Neuronal stem cell (in vitro differentiated cells): ENCODE data around the gene CDC14A.
A peak's percentile ranks its signal among the peaks of the same experiment; 100 is the strongest.

ENCODE experiments used
- DNase-seq: peaks from one replicate; pipeline ENCODE4 v3.0.0-alpha.2; 2013; ENCODE audit warnings: low spot score
- H2AFZ ChIP-seq: one replicate; pipeline ENCODE4 v1.6.1; 2013; ENCODE audit warnings: mild to moderate bottlenecking, low read length, inconsistent platforms
- H2AK5ac ChIP-seq: 2 replicates; pipeline ENCODE4 v1.6.1; 2013; ENCODE audit warnings: low read depth, mild to moderate bottlenecking, inconsistent platforms, low read length, moderate library complexity, mixed read lengths
- H2BK120ac ChIP-seq: 2 replicates; pipeline ENCODE4 v1.6.1; 2013; ENCODE audit warnings: low read depth, mild to moderate bottlenecking, inconsistent platforms, low read length, moderate library complexity, mixed read lengths
- H2BK12ac ChIP-seq: one replicate; pipeline ENCODE4 v1.6.1; 2013; ENCODE audit warnings: low read length, inconsistent platforms
- H2BK15ac ChIP-seq: 2 replicates; pipeline ENCODE4 v1.6.1; 2013; ENCODE audit warnings: mild to moderate bottlenecking, low read length, inconsistent platforms, mixed read lengths
- H2BK5ac ChIP-seq: one replicate; pipeline ENCODE4 v1.6.1; 2013; ENCODE audit warnings: inconsistent platforms, mild to moderate bottlenecking, low read length, moderate library complexity
- H3K14ac ChIP-seq: one replicate; pipeline ENCODE4 v1.6.1; 2013; ENCODE audit warnings: low read length, inconsistent platforms
- H3K18ac ChIP-seq: 2 replicates; pipeline ENCODE4 v1.6.1; 2013; ENCODE audit warnings: low read length, inconsistent platforms
- H3K23ac ChIP-seq: 2 replicates; pipeline ENCODE4 v1.6.1; 2013; ENCODE audit warnings: low read depth, mild to moderate bottlenecking, mixed read lengths, low read length, inconsistent platforms; ENCODE audit not compliant: poor library complexity
- H3K27ac ChIP-seq: replicated peaks from 3 replicates; pipeline ENCODE4 v1.5.1; 2013; ENCODE audit warnings: low read length, inconsistent platforms
- H3K27me3 ChIP-seq, 3 experiments: 2 replicates each; pipeline ENCODE4 v1.6.1; 2013; ENCODE audit warnings: low read length in 3 of 3, mild to moderate bottlenecking in 2 of 3, inconsistent platforms in 1 of 3, low read depth in 1 of 3, mixed read lengths in 1 of 3, moderate library complexity in 1 of 3; ENCODE audit not compliant: control insufficient read depth in 3 of 3, insufficient read depth in 3 of 3
- H3K36me3 ChIP-seq, 2 donors: replicated peaks in 1 of 2; 2 replicates each; pipeline ENCODE4 v1.6.1; 2013; ENCODE audit warnings: low read length in 2 of 2; ENCODE audit not compliant: control insufficient read depth in 2 of 2, insufficient read depth in 2 of 2
- H3K4ac ChIP-seq: 2 replicates; pipeline ENCODE4 v1.6.1; 2013; ENCODE audit warnings: inconsistent platforms, mild to moderate bottlenecking, low read length, moderate library complexity
- H3K4me1 ChIP-seq, 2 donors: 1 replicate in 1 of 2; 2 replicates in 1 of 2; pipeline ENCODE4 v1.6.1; 2013; ENCODE audit warnings: low read length in 2 of 2, low read depth in 1 of 2; ENCODE audit not compliant: control insufficient read depth in 2 of 2, insufficient read depth in 1 of 2
- H3K4me2 ChIP-seq: one replicate; pipeline ENCODE4 v1.6.1; 2013; ENCODE audit warnings: mild to moderate bottlenecking, low read length, inconsistent platforms; ENCODE audit not compliant: insufficient read depth, poor library complexity, severe bottlenecking
- H3K4me3 ChIP-seq, 2 donors: 2 replicates each; pipeline ENCODE4 v1.5.1; 2013; ENCODE audit warnings: low read length in 2 of 2, mild to moderate bottlenecking in 2 of 2, inconsistent platforms in 1 of 2, moderate library complexity in 1 of 2
- H3K79me1 ChIP-seq: one replicate; pipeline ENCODE4 v1.6.1; 2013; ENCODE audit warnings: low read depth, mild to moderate bottlenecking, inconsistent platforms, low read length, moderate library complexity
- H3K9ac ChIP-seq: one replicate; pipeline ENCODE4 v1.6.1; 2013; ENCODE audit warnings: mild to moderate bottlenecking, low read depth, low read length, inconsistent platforms; ENCODE audit not compliant: poor library complexity
- H3K9me3 ChIP-seq, 2 donors: replicated peaks in 1 of 2; 2 replicates each; pipeline versions ENCODE3 to v1.6.1; 2013; ENCODE audit warnings: low read length in 2 of 2, mild to moderate bottlenecking in 2 of 2, inconsistent platforms in 1 of 2, low read depth in 1 of 2, mixed read lengths in 1 of 2, moderate library complexity in 1 of 2; ENCODE audit not compliant: control insufficient read depth in 2 of 2, insufficient read depth in 1 of 2
- H4K8ac ChIP-seq: one replicate; pipeline ENCODE4 v1.6.1; 2013; ENCODE audit warnings: low read depth, mild to moderate bottlenecking, inconsistent platforms, low read length, moderate library complexity
- H4K91ac ChIP-seq: one replicate; pipeline ENCODE4 v1.6.1; 2013; ENCODE audit warnings: low read length, low read depth, mild to moderate bottlenecking, inconsistent platforms; ENCODE audit not compliant: poor library complexity
- WGBS, 2 donors: extraction: QIAGEN DNeasy Blood & Tissue Kit; methylation state at CpG; one replicate each; pipeline ENCODE4 v1.1.7; 2013; ENCODE audit warnings: missing lambda C conversion rate in 2 of 2, mixed read lengths in 1 of 2; ENCODE audit not compliant: insufficient read length in 2 of 2, insufficient replicate concordance in 1 of 2; ENCODE audit errors: extremely low coverage in 2 of 2; 5-methylcytosine and 5-hydroxymethylcytosine counted together

Gene CDC14A

DNA sequence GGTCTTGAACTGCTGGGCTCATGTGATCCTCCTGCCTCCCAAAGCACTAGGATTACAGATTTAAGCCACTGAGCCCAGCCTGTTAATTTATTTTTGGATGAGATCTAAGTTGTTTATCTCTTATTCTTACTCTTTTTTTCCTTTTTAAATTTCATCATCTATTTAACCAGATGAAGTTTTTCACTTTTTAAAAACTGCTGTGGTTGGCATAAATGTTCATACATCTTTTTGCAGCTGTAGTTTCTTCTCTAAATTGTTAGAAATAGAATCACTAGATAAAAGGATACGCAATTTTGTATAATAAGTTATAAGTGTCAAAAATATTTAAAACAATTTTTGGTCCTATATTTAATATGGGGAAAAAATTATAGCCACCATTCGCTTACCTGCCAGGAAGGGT is 105.4 kb downstream of the CDC14A start:
- Histone ChIP-seq H2BK15ac (no peak overlapping the region), H3K4me3 (no peak overlapping the region), H2AFZ (no peak overlapping the region), H3K27me3 (no peaks in the 10 kb centered on the region), H3K4me1 (peaks cover 1 to 14% of the 10 kb centered on the region in 2 donors), H3K4ac (no peak overlapping the region), H3K9ac (no peak overlapping the region), H3K27ac (no peak overlapping the region), H2BK5ac (no peak overlapping the region), H4K91ac (no peak overlapping the region), H4K8ac (no peak overlapping the region), H3K36me3 (peaks cover 0 to 7% of the 10 kb centered on the region in 2 donors), H3K14ac (no peak overlapping the region), H3K18ac (no peak overlapping the region), H2AK5ac (no peak overlapping the region), H2BK120ac (no peak overlapping the region), H3K4me2 (no peak overlapping the region), H3K79me1 (no peaks in the 10 kb centered on the region), H3K23ac (no peak overlapping the region), H2BK12ac (no peak overlapping the region), H3K9me3 (no peaks in the 10 kb centered on the region)
- WGBS, 2 donors = no CpG with 5 or more reads among the region's 2 CpGs
- no peak for DNase-seq

DNA sequence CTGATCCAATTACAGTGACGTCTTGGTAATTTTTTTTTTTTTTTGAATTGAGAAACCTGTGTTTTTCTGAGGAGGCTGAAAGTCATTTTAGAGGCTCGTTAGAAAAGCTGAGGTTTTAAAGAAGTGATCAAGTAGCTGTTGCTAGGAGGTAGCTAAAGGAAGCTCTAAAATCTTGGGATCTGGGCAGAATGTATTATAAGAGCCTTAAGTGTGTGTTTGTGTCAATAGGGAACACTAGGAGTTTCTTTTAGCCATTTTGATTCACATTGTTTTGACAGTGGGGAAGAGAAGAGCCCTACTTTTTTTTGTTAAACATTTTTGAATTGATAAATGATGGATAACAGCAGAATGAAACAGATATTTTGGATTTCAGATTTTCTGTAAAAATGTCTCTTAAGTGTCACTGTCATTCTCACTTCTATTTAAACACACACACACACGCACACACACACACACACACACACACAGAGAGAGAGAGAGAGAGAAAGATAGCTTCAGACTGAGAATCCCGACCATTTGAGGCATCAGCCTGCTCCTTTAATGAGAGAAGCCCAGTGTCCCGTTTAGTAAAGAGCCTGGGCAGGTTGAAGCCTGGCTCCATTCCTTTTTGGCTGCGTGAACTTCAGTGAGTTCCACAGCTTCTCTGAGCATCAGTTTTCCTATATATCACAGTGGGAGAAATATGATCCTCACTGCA is 106.5 kb downstream of the CDC14A start:
- Histone ChIP-seq H3K9ac (no peak overlapping the region), H3K9me3 (no peaks in the 10 kb centered on the region), H3K14ac (no peak overlapping the region), H3K4me1 (peaks cover 1 to 17% of the 10 kb centered on the region in 2 donors), H2BK12ac (no peak overlapping the region), H2BK5ac (no peak overlapping the region), H3K23ac (no peak overlapping the region), H3K4me2 (no peak overlapping the region), H3K79me1 (no peaks in the 10 kb centered on the region), H3K27me3 (no peaks in the 10 kb centered on the region), H3K18ac (no peak overlapping the region), H2BK120ac (no peak overlapping the region), H3K36me3 (peaks cover 1 to 11% of the 10 kb centered on the region in 2 donors), H3K4me3 (no peak overlapping the region), H3K27ac (peak overlapping the region; percentile 41), H4K8ac (no peak overlapping the region), H4K91ac (no peak overlapping the region), H2BK15ac (no peak overlapping the region), H2AK5ac (no peak overlapping the region), H2AFZ (peak overlapping the region; percentile 47), H3K4ac (no peak overlapping the region)
- no CpG with 5 or more reads among the region's 6 CpGs for WGBS, 2 donors
- peak; percentile 27 for DNase-seq

DNA sequence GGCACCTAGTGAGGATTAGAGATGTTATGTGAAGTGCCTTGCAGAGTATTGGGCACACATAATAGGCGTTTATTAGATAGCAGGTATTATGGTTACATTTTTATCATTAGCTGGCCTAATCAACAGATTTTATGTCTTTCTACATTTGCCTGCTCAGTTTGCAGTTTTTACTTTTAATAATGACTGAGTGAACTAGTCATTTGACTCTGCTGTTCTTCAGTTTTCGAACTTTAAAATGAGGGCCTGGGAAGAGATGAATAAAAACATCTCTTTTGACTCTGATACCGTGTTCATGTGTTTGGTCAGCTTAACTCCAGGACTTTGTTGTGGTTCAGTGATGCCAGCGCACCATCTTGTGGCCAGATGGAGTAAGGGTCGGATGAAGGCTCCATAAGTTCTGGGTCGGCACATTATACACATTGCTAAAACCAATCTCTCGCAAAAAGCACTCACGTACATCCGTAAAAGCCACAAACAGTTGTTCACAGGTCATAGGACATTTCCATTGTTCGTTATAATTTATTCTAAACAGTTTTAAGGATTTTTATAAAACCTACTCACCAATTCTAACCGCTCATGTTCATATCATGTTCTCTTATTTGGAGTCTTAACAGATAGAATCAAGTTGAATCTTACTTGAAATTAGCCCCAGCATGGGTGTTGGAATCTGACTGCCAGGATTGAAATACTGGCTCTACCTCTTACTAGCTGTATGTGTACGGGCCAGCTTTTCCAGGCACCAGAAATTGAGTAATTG is 107.2 kb downstream of the CDC14A start:
- Histone ChIP-seq H3K9ac (no peak overlapping the region), H3K4ac (no peak overlapping the region), H3K36me3 (peaks cover 3 to 12% of the 10 kb centered on the region in 2 donors), H3K4me1 (peaks cover 1 to 17% of the 10 kb centered on the region in 2 donors), H2AFZ (peak overlapping the region; percentile 47), H3K4me2 (no peak overlapping the region), H2AK5ac (no peak overlapping the region), H3K9me3 (no peaks in the 10 kb centered on the region), H3K14ac (no peak overlapping the region), H4K8ac (no peak overlapping the region), H3K79me1 (no peaks in the 10 kb centered on the region), H3K27me3 (no peaks in the 10 kb centered on the region), H4K91ac (no peak overlapping the region), H2BK5ac (no peak overlapping the region), H3K27ac (no peak overlapping the region), H3K4me3 (no peak overlapping the region), H2BK120ac (no peak overlapping the region), H3K23ac (no peak overlapping the region), H3K18ac (no peak overlapping the region), H2BK15ac (no peak overlapping the region), H2BK12ac (no peak overlapping the region)
- no CpG with 5 or more reads among the region's 12 CpGs for WGBS, 2 donors
- peak; percentile 67 for DNase-seq

DNA sequence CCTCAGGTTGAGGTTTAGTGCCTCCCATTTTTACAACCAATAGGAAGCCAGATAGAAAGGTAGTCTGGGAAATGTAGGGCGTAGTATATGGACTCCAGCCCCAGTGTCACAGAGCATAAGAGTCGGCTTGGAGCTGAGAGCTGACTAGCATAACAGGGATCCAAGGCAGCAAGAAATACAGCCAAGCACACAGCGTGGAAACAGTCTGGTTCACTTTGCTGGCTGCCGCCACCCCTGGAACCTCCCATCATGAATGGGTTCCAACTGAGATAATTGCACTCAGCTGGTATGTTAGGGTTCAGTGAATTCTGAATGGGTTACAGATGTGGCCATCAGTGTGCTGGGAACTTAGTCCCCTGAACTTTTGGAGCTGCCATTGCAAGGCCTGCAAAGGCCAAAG is 108.9 kb downstream of the CDC14A start:
- Histone ChIP-seq H3K4me2 (no peak overlapping the region), H3K79me1 (no peaks in the 10 kb centered on the region), H3K9ac (no peak overlapping the region), H4K8ac (no peak overlapping the region), H3K4ac (no peak overlapping the region), H3K27me3 (no peaks in the 10 kb centered on the region), H2BK120ac (no peak overlapping the region), H2AK5ac (no peak overlapping the region), H3K4me1 (peaks cover 1 to 17% of the 10 kb centered on the region in 2 donors), H3K27ac (no peak overlapping the region), H2BK5ac (no peak overlapping the region), H3K23ac (no peak overlapping the region), H2AFZ (no peak overlapping the region), H3K9me3 (no peaks in the 10 kb centered on the region), H2BK15ac (no peak overlapping the region), H2BK12ac (no peak overlapping the region), H3K18ac (no peak overlapping the region), H3K4me3 (no peak overlapping the region), H3K36me3 (peaks cover 3 to 22% of the 10 kb centered on the region in 2 donors), H3K14ac (no peak overlapping the region), H4K91ac (no peak overlapping the region)
- no CpG with 5 or more reads among the region's 4 CpGs for WGBS, 2 donors
- DNase-seq = no peak
